ENCODE data around the gene ZNF343.
A peak's percentile ranks its signal among the peaks of the same experiment; 100 is the strongest.
"Not testable (repeated sequence)": the region's sequence is repeated elsewhere in the genome, so short reads cannot be mapped to it uniquely, and the experiment has no call there.

The ZNF343 gene

DNA sequence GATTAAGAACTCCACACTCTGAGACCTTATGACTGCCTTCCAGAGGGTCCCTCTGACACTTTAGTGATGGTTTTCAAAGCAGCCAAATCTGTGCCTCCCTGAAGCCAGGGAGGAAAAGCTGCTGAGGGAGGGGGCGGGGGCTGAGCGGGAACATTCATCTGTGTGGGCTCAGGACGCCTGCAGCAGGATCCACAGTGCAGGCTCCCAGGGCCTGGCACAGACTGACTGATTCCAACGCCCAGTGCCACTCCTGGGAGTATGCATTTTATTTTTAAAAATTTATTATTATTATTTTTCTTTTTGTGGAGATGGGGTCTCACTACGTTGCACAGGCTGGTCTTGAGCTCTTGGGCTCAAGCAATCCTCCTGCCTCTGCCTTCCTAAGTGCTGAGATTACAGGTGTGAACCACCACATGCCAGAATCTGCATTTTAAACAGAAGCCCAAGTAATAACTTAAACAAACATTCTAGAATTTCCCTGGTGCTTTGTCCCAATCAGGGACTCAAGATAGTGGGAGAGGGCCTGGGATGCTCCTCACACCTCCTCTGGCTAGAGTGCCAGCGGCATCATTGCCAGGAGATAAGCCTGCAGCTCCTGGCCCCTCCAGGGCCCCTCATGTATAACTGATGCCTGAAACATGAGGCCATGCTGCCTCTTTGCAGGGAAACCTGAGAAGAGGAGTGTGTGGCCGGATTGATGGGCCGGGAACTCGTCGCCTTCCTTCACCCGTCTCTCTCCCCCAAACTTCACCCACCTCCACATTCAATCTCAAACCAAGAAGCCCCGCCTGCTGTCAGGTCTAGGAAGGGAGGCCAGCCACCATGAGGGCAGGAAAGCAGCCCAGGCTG, 27.2 kb upstream of the ZNF343 start:
- Histone ChIP-seq H3K56ac (ENCODE audit: low read length) (no peak overlapping the region), H3K27ac (ENCODE audit: low read depth, low read length) (no peak overlapping the region), H3K27me3 (ENCODE audit: insufficient read depth, low read length, poor library complexity) (no peaks in the 10 kb centered on the region), H3K4ac (ENCODE audit: low read depth, low read length) (no peak overlapping the region), H2BK120ac (ENCODE audit: low read depth, low read length) (no peak overlapping the region), H2BK5ac (ENCODE audit: low read length) (no peak overlapping the region), H3K79me2 (ENCODE audit: control insufficient read depth, insufficient read depth, low read length) (no peaks in the 10 kb centered on the region), H3K23ac (ENCODE audit: low read length) (no peak overlapping the region), H3K4me1 (ENCODE audit: control insufficient read depth, low read depth, low read length) (peaks cover 3% of the 10 kb centered on the region), H4K5ac (ENCODE audit: low read length) (no peak overlapping the region), H3K9ac (ENCODE audit: low read length) (no peak overlapping the region), H2AK5ac (ENCODE audit: low read length) (no peak overlapping the region), H3K4me2 (ENCODE audit: low read length) (no peak overlapping the region), H4K8ac (ENCODE audit: low read depth, low read length) (no peak overlapping the region), H3K4me3 (ENCODE audit: low read length) (no peak overlapping the region), H3K18ac (ENCODE audit: low read length) (no peak overlapping the region), H3K36me3 (ENCODE audit: control insufficient read depth, insufficient read depth, low read length) (no peaks in the 10 kb centered on the region), H3K79me1 (ENCODE audit: low read length) (no peaks in the 10 kb centered on the region), H2BK15ac (replicated peaks; ENCODE audit: low read depth) (no peak overlapping the region)
- peak; percentile 78 for DNase-seq
- no CpG with 5 or more reads among the region's 12 CpGs for WGBS (ENCODE audit: extremely low coverage, insufficient coverage, low lambda C conversion rate)

DNA sequence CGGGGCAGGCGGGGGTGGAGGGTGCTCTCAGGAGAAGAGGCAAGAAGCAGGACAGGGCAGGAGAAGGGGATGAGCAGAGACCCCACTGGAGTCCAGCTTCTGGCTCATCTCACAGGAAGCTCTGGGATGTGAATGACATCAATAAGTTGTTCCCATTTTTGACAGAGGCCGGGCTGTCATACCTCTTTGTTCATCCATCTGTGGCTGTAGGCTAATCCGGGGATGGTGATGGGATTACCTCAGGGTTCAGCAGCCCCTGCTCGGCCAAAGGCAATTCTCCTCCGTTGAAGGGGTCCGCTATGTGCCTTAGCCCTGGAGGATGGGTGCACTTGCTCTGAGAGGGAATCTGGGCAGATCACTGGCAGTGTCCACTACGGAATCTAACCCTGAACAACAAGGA, 24.4 kb upstream of the ZNF343 start:
- no peak overlapping the region for H3K4ac ChIP-seq (ENCODE audit: low read depth, low read length)
- no peak overlapping the region for H2BK120ac ChIP-seq (ENCODE audit: low read depth, low read length)
- H3K36me3 ChIP-seq (ENCODE audit: control insufficient read depth, insufficient read depth, low read length): no peaks in the 10 kb centered on the region
- WGBS (ENCODE audit: extremely low coverage, insufficient coverage, low lambda C conversion rate): no CpG with 5 or more reads among the region's 8 CpGs
- H3K56ac ChIP-seq (ENCODE audit: low read length): no peak overlapping the region
- no peak overlapping the region for H2AK5ac ChIP-seq (ENCODE audit: low read length)
- no peak for DNase-seq
- peaks cover 3% of the 10 kb centered on the region for H3K4me1 ChIP-seq (ENCODE audit: control insufficient read depth, low read depth, low read length)
- H4K8ac ChIP-seq (ENCODE audit: low read depth, low read length): no peak overlapping the region
- no peak overlapping the region for H3K4me2 ChIP-seq (ENCODE audit: low read length)
- H3K79me2 ChIP-seq (ENCODE audit: control insufficient read depth, insufficient read depth, low read length): no peaks in the 10 kb centered on the region
- H3K9ac ChIP-seq (ENCODE audit: low read length): no peak overlapping the region
- no peak overlapping the region for H3K4me3 ChIP-seq (ENCODE audit: low read length)
- H3K27ac ChIP-seq (ENCODE audit: low read depth, low read length): no peak overlapping the region
- H4K5ac ChIP-seq (ENCODE audit: low read length): no peak overlapping the region
- H3K23ac ChIP-seq (ENCODE audit: low read length): no peak overlapping the region
- no peak overlapping the region for H3K18ac ChIP-seq (ENCODE audit: low read length)
- no peaks in the 10 kb centered on the region for H3K27me3 ChIP-seq (ENCODE audit: insufficient read depth, low read length, poor library complexity)
- no peaks in the 10 kb centered on the region for H3K79me1 ChIP-seq (ENCODE audit: low read length)
- H2BK5ac ChIP-seq (ENCODE audit: low read length): no peak overlapping the region
- H2BK15ac ChIP-seq (replicated peaks; ENCODE audit: low read depth): no peak overlapping the region

DNA sequence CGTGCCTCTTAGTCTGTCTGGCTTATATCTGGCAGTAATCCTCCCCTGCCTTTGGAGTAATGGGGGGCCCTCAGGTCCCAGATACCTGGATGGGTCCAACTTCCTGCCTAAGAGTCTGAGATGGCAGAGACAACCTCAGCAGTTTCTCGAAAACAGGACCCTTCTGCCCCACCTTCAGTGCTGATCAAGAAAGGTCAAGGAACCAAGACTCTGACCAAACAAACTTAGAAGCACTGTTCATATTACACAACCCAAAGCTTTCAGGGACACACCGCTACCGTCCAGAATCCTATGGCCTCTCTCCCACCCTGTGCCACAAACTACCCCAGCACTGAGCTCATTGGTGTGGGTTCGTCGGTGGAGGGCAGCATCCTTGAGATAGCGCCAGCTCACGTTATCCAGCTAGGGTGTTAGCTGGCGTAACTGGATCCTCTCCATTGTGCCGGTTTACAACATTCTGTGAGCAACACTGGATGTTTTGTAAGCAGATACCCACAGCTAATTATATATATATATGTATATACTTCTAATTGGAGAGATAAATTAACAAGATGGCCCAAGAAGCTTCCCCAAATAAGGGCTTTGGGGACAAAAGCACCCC, 20.1 kb upstream of the ZNF343 start:
- no peak overlapping the region for H4K5ac ChIP-seq (ENCODE audit: low read length)
- no peak overlapping the region for H4K8ac ChIP-seq (ENCODE audit: low read depth, low read length)
- H3K36me3 ChIP-seq (ENCODE audit: control insufficient read depth, insufficient read depth, low read length): no peaks in the 10 kb centered on the region
- peaks cover 4% of the 10 kb centered on the region for H3K27me3 ChIP-seq (ENCODE audit: insufficient read depth, low read length, poor library complexity)
- WGBS (ENCODE audit: extremely low coverage, insufficient coverage, low lambda C conversion rate): no CpG with 5 or more reads among the region's 10 CpGs
- no peak overlapping the region for H2BK5ac ChIP-seq (ENCODE audit: low read length)
- no peaks in the 10 kb centered on the region for H3K79me2 ChIP-seq (ENCODE audit: control insufficient read depth, insufficient read depth, low read length)
- H3K27ac ChIP-seq (ENCODE audit: low read depth, low read length): no peak overlapping the region
- H2AK5ac ChIP-seq (ENCODE audit: low read length): no peak overlapping the region
- H3K18ac ChIP-seq (ENCODE audit: low read length): no peak overlapping the region
- no peak overlapping the region for H2BK15ac ChIP-seq (replicated peaks; ENCODE audit: low read depth)
- DNase-seq: no peak
- no peak overlapping the region for H3K4me2 ChIP-seq (ENCODE audit: low read length)
- no peak overlapping the region for H3K4me3 ChIP-seq (ENCODE audit: low read length)
- no peak overlapping the region for H3K9ac ChIP-seq (ENCODE audit: low read length)
- H3K56ac ChIP-seq (ENCODE audit: low read length): no peak overlapping the region
- no peak overlapping the region for H3K4ac ChIP-seq (ENCODE audit: low read depth, low read length)
- H3K23ac ChIP-seq (ENCODE audit: low read length): no peak overlapping the region
- H3K4me1 ChIP-seq (ENCODE audit: control insufficient read depth, low read depth, low read length): no peaks in the 10 kb centered on the region
- no peak overlapping the region for H2BK120ac ChIP-seq (ENCODE audit: low read depth, low read length)
- H3K79me1 ChIP-seq (ENCODE audit: low read length): no peaks in the 10 kb centered on the region

DNA sequence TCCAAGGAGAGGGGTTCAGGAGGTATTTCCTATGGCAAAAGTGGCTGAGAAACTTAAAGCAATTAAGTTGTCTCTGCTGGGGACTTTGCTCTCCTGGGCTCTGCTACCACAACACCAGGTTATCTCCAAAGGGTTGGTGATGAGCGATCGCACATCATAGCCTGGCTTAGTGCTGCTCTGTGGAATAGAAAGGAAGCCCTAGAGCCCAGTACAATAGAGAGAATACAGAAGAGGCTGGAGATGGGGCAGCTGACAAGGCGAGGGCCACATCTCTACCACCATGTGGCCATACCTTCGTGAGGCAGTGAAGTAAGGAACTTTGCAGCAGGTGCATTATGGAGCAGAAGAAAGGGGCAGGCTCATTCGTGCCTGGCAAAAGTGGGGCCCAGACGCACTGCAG, 19.0 kb upstream of the ZNF343 start:
- Histone ChIP-seq H3K23ac (ENCODE audit: low read length) (no peak overlapping the region), H3K36me3 (ENCODE audit: control insufficient read depth, insufficient read depth, low read length) (no peaks in the 10 kb centered on the region), H4K8ac (ENCODE audit: low read depth, low read length) (no peak overlapping the region), H3K79me1 (ENCODE audit: low read length) (no peaks in the 10 kb centered on the region), H3K27me3 (ENCODE audit: insufficient read depth, low read length, poor library complexity) (peaks cover 4% of the 10 kb centered on the region), H2BK120ac (ENCODE audit: low read depth, low read length) (no peak overlapping the region), H2BK5ac (ENCODE audit: low read length) (no peak overlapping the region), H3K4me3 (ENCODE audit: low read length) (no peak overlapping the region), H3K79me2 (ENCODE audit: control insufficient read depth, insufficient read depth, low read length) (no peaks in the 10 kb centered on the region), H3K27ac (ENCODE audit: low read depth, low read length) (no peak overlapping the region), H4K5ac (ENCODE audit: low read length) (no peak overlapping the region), H3K56ac (ENCODE audit: low read length) (no peak overlapping the region), H2BK15ac (replicated peaks; ENCODE audit: low read depth) (no peak overlapping the region), H3K18ac (ENCODE audit: low read length) (no peak overlapping the region), H3K4ac (ENCODE audit: low read depth, low read length) (no peak overlapping the region), H3K4me2 (ENCODE audit: low read length) (no peak overlapping the region), H3K9ac (ENCODE audit: low read length) (no peak overlapping the region), H2AK5ac (ENCODE audit: low read length) (no peak overlapping the region), H3K4me1 (ENCODE audit: control insufficient read depth, low read depth, low read length) (no peaks in the 10 kb centered on the region)
- no CpG with 5 or more reads among the region's 6 CpGs for WGBS (ENCODE audit: extremely low coverage, insufficient coverage, low lambda C conversion rate)
- no peak for DNase-seq

DNA sequence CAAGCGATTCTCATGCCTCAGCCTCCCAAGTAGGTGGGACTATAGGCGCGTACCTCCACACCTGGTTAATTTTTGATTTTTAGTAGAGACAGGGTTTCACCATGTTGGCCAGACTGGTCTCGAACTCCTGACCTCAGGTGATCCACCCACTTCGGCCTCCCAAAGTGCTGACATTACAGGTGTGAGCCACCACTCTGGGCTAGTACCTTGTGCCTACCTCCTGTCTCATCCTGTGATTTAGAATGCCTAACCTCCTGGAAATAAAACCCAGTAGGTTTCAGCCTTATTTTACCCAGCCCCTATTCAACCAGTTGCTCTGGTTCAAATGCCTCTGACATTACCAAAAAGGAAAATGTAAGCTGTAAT, 17.5 kb upstream of the ZNF343 start:
- not testable (repeated sequence) for H3K79me1 ChIP-seq (ENCODE audit: low read length); H2AK5ac ChIP-seq (ENCODE audit: low read length); H2BK120ac ChIP-seq (ENCODE audit: low read depth, low read length); H2BK15ac ChIP-seq (replicated peaks; ENCODE audit: low read depth); H3K4me3 ChIP-seq (ENCODE audit: low read length); H3K23ac ChIP-seq (ENCODE audit: low read length); H3K79me2 ChIP-seq (ENCODE audit: control insufficient read depth, insufficient read depth, low read length); H3K4ac ChIP-seq (ENCODE audit: low read depth, low read length); DNase-seq; H3K18ac ChIP-seq (ENCODE audit: low read length); H3K9ac ChIP-seq (ENCODE audit: low read length); H3K56ac ChIP-seq (ENCODE audit: low read length); H3K4me2 ChIP-seq (ENCODE audit: low read length); H3K27ac ChIP-seq (ENCODE audit: low read depth, low read length); H3K27me3 ChIP-seq (ENCODE audit: insufficient read depth, low read length, poor library complexity); H2BK5ac ChIP-seq (ENCODE audit: low read length); H4K5ac ChIP-seq (ENCODE audit: low read length); H3K4me1 ChIP-seq (ENCODE audit: control insufficient read depth, low read depth, low read length); H4K8ac ChIP-seq (ENCODE audit: low read depth, low read length); H3K36me3 ChIP-seq (ENCODE audit: control insufficient read depth, insufficient read depth, low read length)
- no CpG with 5 or more reads among the region's 5 CpGs for WGBS (ENCODE audit: extremely low coverage, insufficient coverage, low lambda C conversion rate)
